ENCODE measurements around the gene PSD.

Gene PSD

GRCh38 chr10:102437515-102437914 lies 18.9 kb upstream of the PSD start:
- peaks cover 25% of the 10 kb centered on the region for H3K4me1 ChIP-seq (ENCODE audit: low read length)
- no peaks in the 10 kb centered on the region for H3K27me3 ChIP-seq (ENCODE audit: low read depth, low read length)
- no peak overlapping the region for H3K4me2 ChIP-seq (ENCODE audit: low read length)
- H3K9ac ChIP-seq (ENCODE audit: low read length): no peak overlapping the region
- no peaks in the 10 kb centered on the region for H4K20me1 ChIP-seq (ENCODE audit: insufficient read depth, low read length)
- H2AFZ ChIP-seq (ENCODE audit: low read depth, low read length): no peak overlapping the region
- H3K27ac ChIP-seq (ENCODE audit: low read length): no peak overlapping the region
- H3K79me2 ChIP-seq (ENCODE audit: low read length): no peaks in the 10 kb centered on the region
- no peaks in the 10 kb centered on the region for H3K36me3 ChIP-seq (replicated peaks; ENCODE audit: low read depth, low read length)
- no peak for TF ChIP-seq EZH2phosphoT487 (IDR thresholded peaks at IDR 0.05; ENCODE audit: low read depth)
- TF ChIP-seq, protein P1, sequence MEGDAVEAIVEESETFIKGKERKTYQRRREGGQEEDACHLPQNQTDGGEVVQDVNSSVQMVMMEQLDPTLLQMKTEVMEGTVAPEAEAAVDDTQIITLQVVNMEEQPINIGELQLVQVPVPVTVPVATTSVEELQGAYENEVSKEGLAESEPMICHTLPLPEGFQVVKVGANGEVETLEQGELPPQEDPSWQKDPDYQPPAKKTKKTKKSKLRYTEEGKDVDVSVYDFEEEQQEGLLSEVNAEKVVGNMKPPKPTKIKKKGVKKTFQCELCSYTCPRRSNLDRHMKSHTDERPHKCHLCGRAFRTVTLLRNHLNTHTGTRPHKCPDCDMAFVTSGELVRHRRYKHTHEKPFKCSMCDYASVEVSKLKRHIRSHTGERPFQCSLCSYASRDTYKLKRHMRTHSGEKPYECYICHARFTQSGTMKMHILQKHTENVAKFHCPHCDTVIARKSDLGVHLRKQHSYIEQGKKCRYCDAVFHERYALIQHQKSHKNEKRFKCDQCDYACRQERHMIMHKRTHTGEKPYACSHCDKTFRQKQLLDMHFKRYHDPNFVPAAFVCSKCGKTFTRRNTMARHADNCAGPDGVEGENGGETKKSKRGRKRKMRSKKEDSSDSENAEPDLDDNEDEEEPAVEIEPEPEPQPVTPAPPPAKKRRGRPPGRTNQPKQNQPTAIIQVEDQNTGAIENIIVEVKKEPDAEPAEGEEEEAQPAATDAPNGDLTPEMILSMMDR (IDR thresholded peaks at IDR 0.05; ENCODE audit: low read depth, low read length): no peak
- no peak overlapping the region for H3K4me3 ChIP-seq (ENCODE audit: low read length)
- H3K9me3 ChIP-seq (ENCODE audit: insufficient read depth, low read length): no peaks in the 10 kb centered on the region

DNA sequence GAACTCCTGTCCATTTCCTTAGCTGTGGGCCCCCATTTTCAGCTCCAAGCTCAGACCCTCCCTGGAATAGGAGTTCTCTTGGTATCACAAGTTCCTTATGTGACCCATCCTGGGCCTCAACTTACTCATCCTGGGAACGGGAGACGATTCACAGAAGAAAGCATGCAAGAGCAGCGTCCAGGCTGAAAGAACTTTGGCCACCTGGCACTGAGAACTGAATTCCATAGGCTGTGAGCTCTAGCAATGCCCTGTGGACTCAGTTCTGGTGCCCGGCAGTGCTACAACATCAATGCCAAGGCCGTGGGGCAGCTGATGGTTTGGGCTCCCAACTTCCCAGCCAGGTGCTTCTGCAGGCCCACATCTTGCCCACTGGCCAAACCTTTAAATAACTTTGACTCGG lies 17.7 kb upstream of the PSD start:
- H3K79me2 ChIP-seq (ENCODE audit: low read length): peaks cover 10% of the 10 kb centered on the region
- peaks cover 29% of the 10 kb centered on the region for H3K4me1 ChIP-seq (ENCODE audit: low read length)
- no peaks in the 10 kb centered on the region for H3K9me3 ChIP-seq (ENCODE audit: insufficient read depth, low read length)
- H3K9ac ChIP-seq (ENCODE audit: low read length): no peak overlapping the region
- H3K27me3 ChIP-seq (ENCODE audit: low read depth, low read length): no peaks in the 10 kb centered on the region
- H3K4me2 ChIP-seq (ENCODE audit: low read length): peak overlapping the region; percentile 88
- no peak overlapping the region for H2AFZ ChIP-seq (ENCODE audit: low read depth, low read length)
- H3K36me3 ChIP-seq (replicated peaks; ENCODE audit: low read depth, low read length): no peaks in the 10 kb centered on the region
- TF ChIP-seq, protein P1 (IDR thresholded peaks at IDR 0.05; ENCODE audit: low read depth, low read length): no peak
- TF ChIP-seq EZH2phosphoT487 (IDR thresholded peaks at IDR 0.05; ENCODE audit: low read depth): no peak
- peak overlapping the region; percentile 73; the same call in 1 of the 2 replicates for H3K4me3 ChIP-seq (ENCODE audit: low read length)
- H3K27ac ChIP-seq (ENCODE audit: low read length): no peak overlapping the region
- no peaks in the 10 kb centered on the region for H4K20me1 ChIP-seq (ENCODE audit: insufficient read depth, low read length)

- Histone ChIP-seq H3K4me1 (ENCODE audit: low read length) (peaks cover 30% of the 10 kb centered on the region), H3K36me3 (replicated peaks; ENCODE audit: low read depth, low read length) (no peaks in the 10 kb centered on the region), H3K9me3 (ENCODE audit: insufficient read depth, low read length) (no peaks in the 10 kb centered on the region), H3K4me2 (ENCODE audit: low read length) (peak overlapping the region; percentile 88), H3K27ac (ENCODE audit: low read length) (no peak overlapping the region), H2AFZ (ENCODE audit: low read depth, low read length) (peak overlapping the region; percentile 88), H3K9ac (ENCODE audit: low read length) (peak overlapping the region; percentile 52), H3K79me2 (ENCODE audit: low read length) (peaks cover 13% of the 10 kb centered on the region), H4K20me1 (ENCODE audit: insufficient read depth, low read length) (no peaks in the 10 kb centered on the region), H3K27me3 (ENCODE audit: low read depth, low read length) (no peaks in the 10 kb centered on the region), H3K4me3 (ENCODE audit: low read length) (peak overlapping the region; percentile 73)
- TF ChIP-seq EZH2phosphoT487 (IDR thresholded peaks at IDR 0.05; ENCODE audit: low read depth): no peak
- TF ChIP-seq, protein P1 (IDR thresholded peaks at IDR 0.05; ENCODE audit: low read depth, low read length): no peak
Measured at GRCh38 chr10:102435529-102436233, 17.1 kb upstream of the PSD start.

- H3K4me1 ChIP-seq (ENCODE audit: low read length): peaks cover 30% of the 10 kb centered on the region
- TF ChIP-seq EZH2phosphoT487 (IDR thresholded peaks at IDR 0.05; ENCODE audit: low read depth): no peak
- TF ChIP-seq, protein P1 (IDR thresholded peaks at IDR 0.05; ENCODE audit: low read depth, low read length): no peak
- no peak overlapping the region for H3K27ac ChIP-seq (ENCODE audit: low read length)
- H3K9me3 ChIP-seq (ENCODE audit: insufficient read depth, low read length): no peaks in the 10 kb centered on the region
- peak overlapping the region; percentile 73 for H3K4me3 ChIP-seq (ENCODE audit: low read length)
- peaks cover 15% of the 10 kb centered on the region for H3K79me2 ChIP-seq (ENCODE audit: low read length)
- no peaks in the 10 kb centered on the region for H3K36me3 ChIP-seq (replicated peaks; ENCODE audit: low read depth, low read length)
- no peaks in the 10 kb centered on the region for H4K20me1 ChIP-seq (ENCODE audit: insufficient read depth, low read length)
- no peaks in the 10 kb centered on the region for H3K27me3 ChIP-seq (ENCODE audit: low read depth, low read length)
- peak overlapping the region; percentile 52 for H3K9ac ChIP-seq (ENCODE audit: low read length)
- peak overlapping the region; percentile 88 for H3K4me2 ChIP-seq (ENCODE audit: low read length)
- H2AFZ ChIP-seq (ENCODE audit: low read depth, low read length): peak overlapping the region; percentile 88
Measured at GRCh38 chr10:102435133-102435497, 16.5 kb upstream of the PSD start.
